Measurements from ENCODE around the gene DIPK1B.

DNA sequence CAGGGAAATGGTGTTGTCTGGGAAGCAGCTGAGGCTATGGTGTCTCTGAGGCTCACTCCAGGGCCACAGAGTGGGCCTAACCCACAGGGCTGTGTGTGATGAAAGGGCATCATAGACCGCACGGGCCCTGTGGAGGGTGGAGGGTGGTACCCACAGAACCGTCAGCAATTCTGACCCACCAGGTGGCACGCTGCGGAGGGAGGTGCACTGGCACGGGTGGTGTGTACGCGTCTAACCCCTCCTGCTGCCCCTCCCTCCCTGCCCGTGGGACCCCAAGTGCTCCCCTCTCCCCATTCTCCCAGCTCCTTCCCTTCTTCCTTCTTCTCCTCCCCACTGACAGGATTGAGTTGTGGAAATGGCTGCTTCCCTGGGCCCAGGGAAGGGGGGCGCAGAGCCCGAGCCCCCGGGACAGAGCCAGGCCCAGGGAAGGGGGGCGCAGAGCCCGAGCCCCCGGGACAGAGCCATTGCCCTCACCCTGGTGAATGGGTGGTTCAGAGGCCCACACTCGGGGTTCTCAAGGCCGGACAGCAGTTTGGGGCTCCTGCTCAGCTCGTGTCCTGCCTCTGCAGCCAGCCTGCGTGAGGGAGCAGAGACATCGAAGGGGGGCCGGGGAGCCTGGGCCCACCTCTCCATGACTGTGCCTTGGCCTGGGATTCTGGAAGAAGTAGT is 23.6 kb downstream of the DIPK1B start:
- TF ChIP-seq, protein P1, sequence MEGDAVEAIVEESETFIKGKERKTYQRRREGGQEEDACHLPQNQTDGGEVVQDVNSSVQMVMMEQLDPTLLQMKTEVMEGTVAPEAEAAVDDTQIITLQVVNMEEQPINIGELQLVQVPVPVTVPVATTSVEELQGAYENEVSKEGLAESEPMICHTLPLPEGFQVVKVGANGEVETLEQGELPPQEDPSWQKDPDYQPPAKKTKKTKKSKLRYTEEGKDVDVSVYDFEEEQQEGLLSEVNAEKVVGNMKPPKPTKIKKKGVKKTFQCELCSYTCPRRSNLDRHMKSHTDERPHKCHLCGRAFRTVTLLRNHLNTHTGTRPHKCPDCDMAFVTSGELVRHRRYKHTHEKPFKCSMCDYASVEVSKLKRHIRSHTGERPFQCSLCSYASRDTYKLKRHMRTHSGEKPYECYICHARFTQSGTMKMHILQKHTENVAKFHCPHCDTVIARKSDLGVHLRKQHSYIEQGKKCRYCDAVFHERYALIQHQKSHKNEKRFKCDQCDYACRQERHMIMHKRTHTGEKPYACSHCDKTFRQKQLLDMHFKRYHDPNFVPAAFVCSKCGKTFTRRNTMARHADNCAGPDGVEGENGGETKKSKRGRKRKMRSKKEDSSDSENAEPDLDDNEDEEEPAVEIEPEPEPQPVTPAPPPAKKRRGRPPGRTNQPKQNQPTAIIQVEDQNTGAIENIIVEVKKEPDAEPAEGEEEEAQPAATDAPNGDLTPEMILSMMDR (IDR thresholded peaks at IDR 0.05; ENCODE audit: insufficient read depth, low read depth, low read length): no peak
- TF ChIP-seq EZH2 (IDR thresholded peaks at IDR 0.05; ENCODE audit: insufficient read depth, low read length): no peak

All from astrocyte (in vitro differentiated cells and primary cell).